ENCODE measurements around the gene SOBP.

GRCh38 chr6:107444277-107444676, 45.6 kb upstream of the SOBP start:
- TF ChIP-seq CTCF (optimal IDR thresholded peaks at IDR 0.05 in 1 of 3, IDR thresholded peaks at IDR 0.05 in 1 of 3, conservative IDR thresholded peaks at IDR 0.05 in 1 of 3; ENCODE audit: extremely low read depth in 1 of 3, insufficient read depth in 2 of 3, low read length in 3 of 3): no peak
- TF ChIP-seq EZH2 (IDR thresholded peaks at IDR 0.05; ENCODE audit: low read length): no peak
